Natural killer cell (primary cell): ENCODE measurements around the gene LYPD1. TPM values are rescaled to one million over a fixed set of nuclear protein-coding genes. Genes with fewer than 3 reads are reported as not detected.

Experiments
- ATAC-seq, 3 donors: fragments of 150-1000 bp in 2 of 3; fragments of 200-7000 bp in 1 of 3; cut with Tn5 transposase; 1 replicate in 1 of 3; 2 replicates in 2 of 3; pipeline ENCODE4 v1.10.0; 2021; ENCODE audit warnings: mild to moderate bottlenecking in 2 of 3, moderate library complexity in 2 of 3
- DNase-seq, 2 donors: peaks; one replicate each; pipeline versions ENCODE4 v3.0.0 to v3.0.0-alpha.2; 2013 to 2021; ENCODE audit warnings: mixed read lengths in 1 of 2
- H3K27ac ChIP-seq: one replicate; pipeline ENCODE4 v1.5.1; 2013; ENCODE audit warnings: mild to moderate bottlenecking, low read length
- H3K27me3 ChIP-seq: one replicate; pipeline ENCODE4 v1.6.1; 2013; ENCODE audit warnings: low read length; ENCODE audit not compliant: control insufficient read depth, insufficient read depth
- H3K36me3 ChIP-seq: one replicate; pipeline ENCODE4 v1.6.1; 2013; ENCODE audit warnings: low read length; ENCODE audit not compliant: control insufficient read depth, insufficient read depth
- H3K4me1 ChIP-seq: one replicate; pipeline ENCODE4 v1.6.1; 2013; ENCODE audit warnings: low read length; ENCODE audit not compliant: control insufficient read depth, insufficient read depth
- H3K4me3 ChIP-seq: one replicate; pipeline ENCODE4 v1.5.1; 2013; ENCODE audit warnings: low read length
- H3K9me3 ChIP-seq: one replicate; pipeline ENCODE4 v1.6.1; 2013; ENCODE audit warnings: low read length; ENCODE audit not compliant: control insufficient read depth, insufficient read depth
- H3K27ac Mint-ChIP-seq, 2 donors: one replicate each; pipeline ENCODE4 v1.8.0; 2022; ENCODE audit warnings: mild to moderate bottlenecking in 2 of 2, mixed read lengths in 2 of 2, moderate library complexity in 1 of 2
- H3K27me3 Mint-ChIP-seq, 2 donors: one replicate each; pipeline ENCODE4 v1.8.0; 2022; ENCODE audit warnings: low read depth in 2 of 2, mixed read lengths in 2 of 2
- H3K36me3 Mint-ChIP-seq: one replicate; pipeline ENCODE4 v1.8.0; 2022; ENCODE audit warnings: mixed read lengths
- H3K4me1 Mint-ChIP-seq, 2 donors: one replicate each; pipeline ENCODE4 v1.8.0; 2022; ENCODE audit warnings: mixed read lengths in 2 of 2
- H3K4me3 Mint-ChIP-seq: one replicate; pipeline ENCODE4 v1.8.0; 2022; ENCODE audit warnings: mild to moderate bottlenecking, moderate library complexity, mixed read lengths
- H3K9me3 Mint-ChIP-seq, 2 donors: one replicate each; pipeline ENCODE4 v1.8.0; 2022; ENCODE audit warnings: mixed read lengths in 2 of 2
- WGBS: methylation state at CpG from one replicate; pipeline ENCODE4 v1.1.7; 2013; ENCODE audit warnings: missing lambda C conversion rate; ENCODE audit not compliant: insufficient coverage; 5-methylcytosine and 5-hydroxymethylcytosine counted together
- intact Hi-C: fragments of 100-400 bp; cut with micrococcal nuclease; formaldehyde crosslinking; loops from one replicate; pipeline ENCODE4 v1.14.2; 2022
- total RNA-seq, 4 donors: library from RNA; stranded (reverse); fragments of 120-200 nt in 1 of 4; gene quantifications; one replicate each; pipeline versions ENCODE4 v1.2.3 to v1.2.4, GENCODE V29; 2013 to 2022
- TF ChIP-seq, protein P1 (sequence below): fragments of 200-600 bp; IDR thresholded peaks from one replicate; pipeline ENCODE4 v1.8.0; 2022; ENCODE audit warnings: antibody characterized with exemption

Gene LYPD1
- total RNA-seq, 3 donors from 2014 or later (not counting 1 experiment from before 2014, with no cell fraction given): not detected

DNA sequence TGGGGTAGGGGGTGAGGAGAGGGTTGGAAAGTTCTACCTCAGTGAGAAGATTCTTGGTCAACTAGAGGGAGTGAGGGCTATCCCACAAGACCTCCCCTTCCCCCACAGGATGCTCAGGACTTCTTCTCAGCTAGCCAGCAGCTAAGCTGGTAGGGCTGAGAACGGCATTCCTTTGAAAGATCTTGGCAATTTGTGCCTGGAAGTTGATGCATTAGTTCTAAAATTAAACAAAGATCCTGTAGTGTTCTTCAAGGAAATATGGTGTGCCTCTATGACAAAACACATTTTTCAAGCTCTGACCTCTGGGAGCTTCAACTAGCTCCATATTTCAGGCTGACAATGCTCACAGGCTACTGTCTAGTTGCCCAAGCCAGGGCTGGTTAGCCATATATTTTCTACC, 2.3 kb downstream of the LYPD1 start:
- H3K36me3 ChIP-seq: no peaks in the 10 kb centered on the region
- no peak overlapping the region for H3K4me3 Mint-ChIP-seq
- ATAC-seq (no peak), DNase-seq (no peak)
- no peak overlapping the region for H3K4me3 ChIP-seq
- H3K27ac ChIP-seq: no peak overlapping the region
- H3K36me3 Mint-ChIP-seq: no peaks in the 10 kb centered on the region
- 42% methylated on average over 1 of the region's 1 CpG for WGBS
- peaks cover 12 to 16% of the 10 kb centered on the region in 2 donors for H3K27me3 Mint-ChIP-seq
- H3K27me3 ChIP-seq: peaks cover 7% of the 10 kb centered on the region
- TF ChIP-seq, protein P1, sequence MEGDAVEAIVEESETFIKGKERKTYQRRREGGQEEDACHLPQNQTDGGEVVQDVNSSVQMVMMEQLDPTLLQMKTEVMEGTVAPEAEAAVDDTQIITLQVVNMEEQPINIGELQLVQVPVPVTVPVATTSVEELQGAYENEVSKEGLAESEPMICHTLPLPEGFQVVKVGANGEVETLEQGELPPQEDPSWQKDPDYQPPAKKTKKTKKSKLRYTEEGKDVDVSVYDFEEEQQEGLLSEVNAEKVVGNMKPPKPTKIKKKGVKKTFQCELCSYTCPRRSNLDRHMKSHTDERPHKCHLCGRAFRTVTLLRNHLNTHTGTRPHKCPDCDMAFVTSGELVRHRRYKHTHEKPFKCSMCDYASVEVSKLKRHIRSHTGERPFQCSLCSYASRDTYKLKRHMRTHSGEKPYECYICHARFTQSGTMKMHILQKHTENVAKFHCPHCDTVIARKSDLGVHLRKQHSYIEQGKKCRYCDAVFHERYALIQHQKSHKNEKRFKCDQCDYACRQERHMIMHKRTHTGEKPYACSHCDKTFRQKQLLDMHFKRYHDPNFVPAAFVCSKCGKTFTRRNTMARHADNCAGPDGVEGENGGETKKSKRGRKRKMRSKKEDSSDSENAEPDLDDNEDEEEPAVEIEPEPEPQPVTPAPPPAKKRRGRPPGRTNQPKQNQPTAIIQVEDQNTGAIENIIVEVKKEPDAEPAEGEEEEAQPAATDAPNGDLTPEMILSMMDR: no peak
- peaks cover 2% of the 10 kb centered on the region for H3K9me3 ChIP-seq
- H3K4me1 Mint-ChIP-seq: no peaks in the 10 kb centered on the region
- intact Hi-C loops: no loop called here
- H3K27ac Mint-ChIP-seq: no peak overlapping the region
- H3K4me1 ChIP-seq: no peaks in the 10 kb centered on the region
- peaks cover 0 to 2% of the 10 kb centered on the region in 2 donors for H3K9me3 Mint-ChIP-seq

DNA sequence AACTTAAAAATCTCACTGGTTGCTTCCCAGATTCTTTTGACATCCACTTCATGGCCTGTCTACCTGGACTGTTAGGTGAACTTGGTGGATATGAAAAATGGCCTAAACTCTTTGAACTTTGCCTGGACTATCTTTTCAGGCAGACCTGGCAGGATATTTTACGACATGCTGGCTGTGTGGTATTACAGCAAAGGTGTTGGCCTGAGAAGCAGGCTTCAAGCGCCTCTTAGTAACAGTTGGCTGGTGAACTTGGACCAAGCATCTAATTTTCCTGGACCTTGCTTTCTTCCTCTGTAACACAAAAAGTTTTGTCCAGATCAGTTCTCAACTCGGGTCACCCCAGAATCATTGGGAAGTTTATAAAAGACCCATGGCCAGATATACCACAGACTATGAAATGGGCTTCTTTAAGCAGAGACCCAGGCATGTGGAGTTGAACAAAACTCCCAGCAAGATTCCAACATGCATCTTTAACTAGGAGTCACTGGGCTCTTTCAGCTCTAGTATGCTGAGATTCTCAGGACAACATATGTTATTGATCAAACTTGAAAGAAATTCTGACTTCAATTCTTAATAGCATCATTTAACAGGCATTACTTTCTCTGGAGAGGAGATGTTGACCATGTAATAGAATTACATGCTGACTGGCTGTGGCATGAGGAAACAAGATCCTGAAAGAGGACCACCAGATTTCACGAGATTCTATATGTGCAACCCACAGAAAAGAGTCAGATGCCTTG, 4.4 kb downstream of the LYPD1 start:
- Histone ChIP-seq H3K4me1 (no peaks in the 10 kb centered on the region), H3K36me3 (no peaks in the 10 kb centered on the region), H3K27me3 (peaks cover 5% of the 10 kb centered on the region), H3K4me3 (no peak overlapping the region), H3K27ac (no peak overlapping the region), H3K9me3 (peaks cover 2% of the 10 kb centered on the region)
- ATAC-seq (no peak), DNase-seq (no peak)
- H3K4me3 Mint-ChIP-seq: no peak overlapping the region
- H3K36me3 Mint-ChIP-seq: no peaks in the 10 kb centered on the region
- 82% methylated on average over 4 of the region's 4 CpGs for WGBS
- no peaks in the 10 kb centered on the region for H3K4me1 Mint-ChIP-seq
- peaks cover 0 to 4% of the 10 kb centered on the region in 2 donors for H3K9me3 Mint-ChIP-seq
- intact Hi-C loops: no loop called here
- TF ChIP-seq, protein P1: no peak
- no peak overlapping the region for H3K27ac Mint-ChIP-seq
- peaks cover 0 to 3% of the 10 kb centered on the region in 2 donors for H3K27me3 Mint-ChIP-seq

DNA sequence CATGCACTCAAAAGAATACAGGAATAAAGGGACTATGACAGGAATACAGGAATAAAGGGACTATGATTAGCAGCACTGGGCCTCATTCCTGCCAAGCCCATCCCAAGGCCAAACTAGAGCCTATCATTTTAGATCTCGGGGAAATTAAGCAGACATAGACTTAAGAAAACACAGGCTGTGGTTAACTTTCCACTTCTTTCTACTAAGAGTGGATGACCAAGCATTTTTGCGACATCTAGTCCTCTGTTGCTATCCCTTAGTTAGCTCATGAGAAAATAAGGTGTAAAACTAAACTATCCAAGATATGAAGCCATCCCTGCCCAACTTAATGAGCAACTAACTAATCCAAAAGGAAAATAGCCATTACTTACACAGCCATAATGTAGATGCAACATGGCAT, 5.9 kb downstream of the LYPD1 start:
- ATAC-seq: no peak
- Histone ChIP-seq H3K27me3 (peaks cover 1% of the 10 kb centered on the region), H3K4me3 (no peak overlapping the region), H3K27ac (no peak overlapping the region), H3K36me3 (no peaks in the 10 kb centered on the region), H3K9me3 (peaks cover under 1% of the 10 kb centered on the region), H3K4me1 (no peaks in the 10 kb centered on the region)
- WGBS: 8% methylated on average over 2 of the region's 2 CpGs
- intact Hi-C loops: no loop called here
- no peak for DNase-seq
- H3K27ac Mint-ChIP-seq: no peak overlapping the region
- H3K4me3 Mint-ChIP-seq: no peak overlapping the region
- H3K36me3 Mint-ChIP-seq: no peaks in the 10 kb centered on the region
- no peaks in the 10 kb centered on the region for H3K4me1 Mint-ChIP-seq
- TF ChIP-seq, protein P1: no peak
- H3K27me3 Mint-ChIP-seq: peaks cover 0 to 3% of the 10 kb centered on the region in 2 donors
- H3K9me3 Mint-ChIP-seq: peaks cover 0 to 5% of the 10 kb centered on the region in 2 donors

DNA sequence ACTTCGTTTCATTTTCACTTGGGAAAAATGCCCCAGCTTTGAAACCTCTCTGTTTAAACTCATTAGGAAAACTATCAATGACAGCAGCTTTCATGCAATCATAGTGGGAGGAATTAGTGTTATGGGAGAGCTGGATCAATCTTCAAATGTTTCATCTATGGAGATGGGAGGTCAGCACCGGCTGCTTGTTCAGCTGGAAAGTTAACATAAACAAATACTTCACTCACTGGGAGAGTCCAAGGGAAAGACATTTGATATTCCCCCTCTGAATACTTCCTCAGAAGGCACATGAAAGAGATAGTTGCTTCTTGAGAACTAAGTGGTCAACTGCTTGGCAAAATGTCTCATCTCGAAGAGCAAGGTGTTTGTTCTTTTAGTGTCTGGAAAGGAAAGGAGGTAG, 7.3 kb downstream of the LYPD1 start:
- Histone ChIP-seq H3K4me3 (no peak overlapping the region), H3K4me1 (no peaks in the 10 kb centered on the region), H3K9me3 (no peaks in the 10 kb centered on the region), H3K27ac (no peak overlapping the region), H3K36me3 (no peaks in the 10 kb centered on the region), H3K27me3 (no peaks in the 10 kb centered on the region)
- Mint-ChIP-seq H3K27ac (no peak overlapping the region), H3K36me3 (no peaks in the 10 kb centered on the region), H3K9me3 (peaks cover 0 to 6% of the 10 kb centered on the region in 2 donors), H3K27me3 (peaks cover 0 to 3% of the 10 kb centered on the region in 2 donors), H3K4me3 (no peak overlapping the region), H3K4me1 (no peaks in the 10 kb centered on the region)
- TF ChIP-seq, protein P1: no peak
- DNase-seq (no peak), ATAC-seq (no peak)
- intact Hi-C loops: no loop called here
- WGBS: 79% methylated on average over 1 of the region's 3 CpGs
